Osteocyte (in vitro differentiated cells): ENCODE data around the gene DEPP1. TPM values are rescaled to one million over a fixed set of nuclear protein-coding genes. Genes with fewer than 3 reads are reported as not detected.

Source experiments
- DNase-seq: peaks from one replicate; pipeline ENCODE4 v3.0.0; 2021; ENCODE audit warnings: mixed read lengths; ENCODE audit not compliant: unreplicated experiment; ENCODE audit errors: extremely low spot score
- H3K27ac Mint-ChIP-seq: one replicate; pipeline ENCODE4 v1.8.0; 2021; ENCODE audit warnings: mild to moderate bottlenecking, mixed read lengths; ENCODE audit not compliant: unreplicated experiment
- H3K27me3 Mint-ChIP-seq: one replicate; pipeline ENCODE4 v1.8.0; 2021; ENCODE audit warnings: mixed read lengths; ENCODE audit not compliant: unreplicated experiment
- H3K36me3 Mint-ChIP-seq: one replicate; pipeline ENCODE4 v1.8.0; 2021; ENCODE audit warnings: mixed read lengths; ENCODE audit not compliant: unreplicated experiment
- H3K4me1 Mint-ChIP-seq: one replicate; pipeline ENCODE4 v1.8.0; 2021; ENCODE audit warnings: mixed read lengths; ENCODE audit not compliant: unreplicated experiment
- H3K4me3 Mint-ChIP-seq: one replicate; pipeline ENCODE4 v1.8.0; 2021; ENCODE audit warnings: mild to moderate bottlenecking, moderate library complexity, mixed read lengths; ENCODE audit not compliant: unreplicated experiment
- H3K9me3 Mint-ChIP-seq: one replicate; pipeline ENCODE4 v1.8.0; 2021; ENCODE audit warnings: mixed read lengths; ENCODE audit not compliant: unreplicated experiment
- CTCF ChIP-seq: fragments of 200-600 bp; sonication (generic); IDR thresholded peaks from 2 replicates; pipeline ENCODE4 v1.5.0; 2021; ENCODE audit warnings: antibody characterized with exemption, mild to moderate bottlenecking, moderate library complexity
- total RNA-seq: library from RNA; stranded (reverse); gene quantifications from 2 replicates; pipeline ENCODE4 v1.2.1, GENCODE V29; 2021

DEPP1 gene
- total RNA-seq, 1 donor from 2014 or later = 10.3 TPM

- peaks cover 14% of the 10 kb centered on the region for H3K27me3 Mint-ChIP-seq
- no peaks in the 10 kb centered on the region for H3K4me1 Mint-ChIP-seq
- no peaks in the 10 kb centered on the region for H3K9me3 Mint-ChIP-seq
- no peaks in the 10 kb centered on the region for H3K36me3 Mint-ChIP-seq
- no peak for TF ChIP-seq CTCF
- no peak for DNase-seq
- H3K27ac Mint-ChIP-seq = no peak overlapping the region
- no peak overlapping the region for H3K4me3 Mint-ChIP-seq
Observed at GRCh38 chr10:44927352-44927751, 51.3 kb downstream of the DEPP1 start.

GRCh38 chr10:44926751-44927351 is 51.8 kb downstream of the DEPP1 start:
- no peak for DNase-seq
- TF ChIP-seq CTCF = no peak
- Mint-ChIP-seq H3K9me3 (no peaks in the 10 kb centered on the region), H3K4me3 (no peak overlapping the region), H3K36me3 (no peaks in the 10 kb centered on the region), H3K4me1 (no peaks in the 10 kb centered on the region), H3K27ac (no peak overlapping the region), H3K27me3 (peaks cover 14% of the 10 kb centered on the region)

Other genes with a start within 250 kb of the DEPP1 start
- not detected in 2 replicates for gene TMEM72, start 67.5 kb downstream of the DEPP1 start, total RNA-seq
- gene RASSF4, start 19.0 kb downstream of the DEPP1 start, total RNA-seq = 11.7 and 11.8 TPM in 2 replicates
- 22.9 and 23.4 TPM in 2 replicates for gene ZNF22, start 22.1 kb upstream of the DEPP1 start, total RNA-seq